Measurements from ENCODE around the gene NYNRIN. TPM values are rescaled to one million over a fixed set of nuclear protein-coding genes. Genes with fewer than 3 reads are reported as not detected.
"Not testable (repeated sequence)": the region's sequence is repeated elsewhere in the genome, so short reads cannot be mapped to it uniquely, and the experiment has no call there.

NYNRIN gene
- total RNA-seq, 8 experiments from 2014 or later = 2.1 to 78.7 (median 6.3) TPM

DNA sequence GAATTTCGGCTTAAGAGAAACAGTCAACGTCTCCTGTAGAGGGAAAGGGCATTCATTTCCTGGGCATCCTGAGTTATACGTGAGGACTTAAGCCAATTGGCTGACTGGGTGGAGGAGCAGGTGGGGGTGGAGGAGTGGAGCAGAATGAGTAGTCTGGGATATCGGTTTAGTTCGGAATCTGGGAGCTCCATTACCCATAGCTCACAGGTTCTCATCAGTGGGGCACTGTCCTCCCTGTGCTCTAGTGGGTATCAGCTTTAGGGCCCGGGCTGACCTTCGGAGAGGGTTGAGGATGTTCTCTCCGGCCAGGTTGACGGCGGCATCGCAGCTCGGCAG, 43.1 kb downstream of the NYNRIN start:
- 0 to 10% (median 0%) methylated on average over 2 to 9 of the region's 12 CpGs; no CpG with 5 or more reads in 3 of the 10 experiments for WGBS, 10 experiments
- peak in 6 of 8 experiments; percentile 8 to 23 (median 16) for ATAC-seq (replicated peaks in 6 of 8)
- Histone ChIP-seq H3K4me3 (peak overlapping the region; percentile 60 to 82 (median 69)), H3K27ac (peak overlapping the region; percentile 97 to 98), H3K4me1 (replicated peaks in 1 of 2) (peaks cover 7 to 11% of the 10 kb centered on the region in 2 donors)
- in situ Hi-C loops (cut with MboI; ENCODE audit: low pct_unique_long_range_greater_than_20kb in 2 of 9, low sequenced_read_pairs in 9 of 9, unreplicated experiment in 9 of 9) = loop anchor here in 4 of 9 experiments (25.0 kb wide), 1 partner anchor 105 kb away; the partner anchor contains the start of genes ADCY4 (in 4 of the 4) and RIPK3 (in 4 of the 4)

DNA sequence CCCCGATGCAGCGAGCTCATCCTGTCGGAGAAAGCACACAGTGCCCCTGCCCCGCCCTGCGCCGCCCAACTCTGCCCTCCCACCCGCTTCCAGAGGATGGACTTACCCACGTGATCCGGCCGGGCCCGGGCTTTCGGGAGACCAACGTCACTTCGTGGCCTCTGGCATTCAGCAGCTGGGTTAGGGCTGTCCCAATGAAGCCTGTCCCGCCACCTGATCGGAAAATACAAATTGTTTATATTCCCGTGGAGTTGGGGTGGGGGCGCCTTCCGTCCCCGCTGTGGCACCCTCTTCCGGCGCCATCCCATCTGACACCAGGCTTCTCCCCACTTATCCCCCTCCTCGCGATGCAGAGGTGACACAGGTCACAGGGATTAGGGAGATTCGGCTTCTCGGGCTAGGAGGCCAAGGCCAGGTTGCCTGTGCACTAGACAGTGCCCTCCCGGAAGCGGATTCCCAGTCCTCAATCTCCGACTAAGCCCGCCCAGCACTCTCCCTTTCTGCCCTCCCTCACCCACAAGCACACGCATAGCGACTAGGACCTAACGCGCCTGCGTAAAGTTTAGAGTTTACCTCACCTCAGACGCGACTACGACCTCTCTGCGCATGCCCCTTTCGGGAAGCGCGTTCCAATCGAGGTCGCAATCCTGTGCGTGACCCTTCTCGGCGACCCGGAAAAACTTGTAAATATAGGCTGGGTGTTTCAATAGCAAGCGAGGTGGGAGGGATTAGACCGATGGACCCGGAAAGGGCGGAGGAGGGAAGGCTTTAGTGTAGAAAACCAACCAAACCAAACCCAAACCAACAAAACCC, 43.6 kb downstream of the NYNRIN start, which contains the start of gene SDR39U1:
SDR39U1 (minus strand) TSS at position 537 of the 813 bp plus-strand sequence; CDS start at position 530, 7 bp downstream.
- H3K4me3 ChIP-seq = peak within 1 kb of the TSS; percentile 60 to 82 (median 69)
- WGBS, 10 experiments = 0 to 7% (median 0%) methylated on average over 1 to 18 of the region's 52 CpGs; no CpG with 5 or more reads in 3 of the 10 experiments
- ATAC-seq (replicated peaks in 6 of 8) = peak; percentile 77 to 93 (median 92)
- H3K27ac ChIP-seq = peak within 1 kb of the TSS; percentile 97 to 98
- H3K4me1 ChIP-seq (replicated peaks in 1 of 2) = peaks cover 7 to 11% of the 10 kb centered on the region in 2 donors
- in situ Hi-C loops (cut with MboI; ENCODE audit: low pct_unique_long_range_greater_than_20kb in 2 of 9, low sequenced_read_pairs in 9 of 9, unreplicated experiment in 9 of 9) = loop anchor here in 4 of 9 experiments (25.0 kb wide), 1 partner anchor 105 kb away; the partner anchor contains the start of genes ADCY4 (in 4 of the 4) and RIPK3 (in 4 of the 4)

DNA sequence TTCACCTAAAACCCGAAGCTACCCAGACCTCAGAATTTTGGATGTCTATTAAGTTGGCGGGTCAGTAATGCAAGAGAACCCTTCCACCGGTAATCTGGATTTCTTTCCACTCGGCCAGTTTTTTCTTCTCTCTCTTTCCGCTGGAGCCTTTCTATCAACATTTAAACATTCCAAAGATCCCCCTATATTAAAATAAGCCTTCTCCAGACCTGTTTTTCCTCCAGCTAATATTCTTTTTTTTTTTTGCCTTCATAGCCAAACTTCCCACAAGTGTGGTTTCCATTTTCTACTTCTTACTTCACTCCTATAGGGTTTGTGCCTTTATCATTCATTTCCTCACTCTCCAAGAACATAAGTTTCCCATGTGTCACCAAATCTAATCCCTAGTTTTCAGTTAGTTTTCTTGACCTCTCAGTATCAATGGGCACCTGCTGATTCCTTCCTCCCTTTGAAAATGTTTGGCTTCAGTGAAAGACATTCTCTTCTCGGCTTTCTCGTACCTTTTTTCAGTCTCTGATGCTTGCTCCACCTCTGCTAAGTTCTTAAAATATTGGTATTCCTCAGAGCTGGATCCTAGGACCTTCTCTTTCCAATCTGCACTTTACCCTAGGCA, 44.4 kb downstream of the NYNRIN start:
- 0 to 45% (median 6%) methylated on average over 1 to 7 of the region's 7 CpGs for WGBS, 10 experiments
- peak overlapping the region; percentile 60 to 82 (median 69) for H3K4me3 ChIP-seq

GRCh38 chr14:24450828-24451227, 52.0 kb downstream of the NYNRIN start:
- H3K27ac ChIP-seq; ATAC-seq (replicated peaks in 6 of 8); H3K4me1 ChIP-seq (replicated peaks in 1 of 2); in situ Hi-C loops (cut with MboI; ENCODE audit: low pct_unique_long_range_greater_than_20kb in 2 of 9, low sequenced_read_pairs in 9 of 9, unreplicated experiment in 9 of 9); H3K4me3 ChIP-seq: not testable (repeated sequence)
- 80 to 83% (median 83%) methylated on average over 1 of the region's 2 CpGs; no CpG with 5 or more reads in 7 of the 10 experiments for WGBS, 10 experiments

More for the DNA sequence above, 44.4 kb downstream of the NYNRIN start:
- in situ Hi-C loops (cut with MboI; ENCODE audit: low pct_unique_long_range_greater_than_20kb in 2 of 9, low sequenced_read_pairs in 9 of 9, unreplicated experiment in 9 of 9) = loop anchor here in 4 of 9 experiments (25.0 kb wide), 1 partner anchor 106 kb away; the partner anchor contains the start of genes ADCY4 (in 4 of the 4) and RIPK3 (in 4 of the 4)
- peak overlapping the region; percentile 68 to 73 for H3K27ac ChIP-seq
- ATAC-seq (replicated peaks in 6 of 8) = no peak
- peaks cover 7 to 11% of the 10 kb centered on the region in 2 donors for H3K4me1 ChIP-seq (replicated peaks in 1 of 2)

DNA sequence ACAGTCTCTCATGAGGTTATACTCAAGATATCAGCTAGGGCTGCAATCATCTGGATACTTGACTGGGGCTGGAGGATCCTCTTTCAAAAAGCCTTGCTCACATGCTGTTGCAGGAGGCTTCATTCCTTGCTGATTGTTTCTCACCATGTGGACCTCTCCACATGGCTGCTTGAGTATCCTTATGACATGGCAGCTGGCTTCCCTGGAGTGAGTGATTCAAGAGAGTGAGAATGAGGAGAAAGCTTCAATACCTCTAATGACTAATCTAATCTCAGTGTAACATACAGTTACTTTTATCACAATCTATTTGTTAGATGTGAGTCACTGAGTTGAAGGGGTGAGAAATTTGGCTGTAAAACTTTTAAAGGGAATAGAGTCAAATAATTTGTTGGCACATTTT, 58.2 kb downstream of the NYNRIN start:
- in situ Hi-C loops (cut with MboI; ENCODE audit: low pct_unique_long_range_greater_than_20kb in 2 of 9, low sequenced_read_pairs in 9 of 9, unreplicated experiment in 9 of 9) = no loop called here
- Histone ChIP-seq H3K4me3 (no peak overlapping the region), H3K27ac (no peak overlapping the region), H3K4me1 (replicated peaks in 1 of 2) (no peaks in the 10 kb centered on the region)
- ATAC-seq (replicated peaks in 6 of 8) = no peak

DNA sequence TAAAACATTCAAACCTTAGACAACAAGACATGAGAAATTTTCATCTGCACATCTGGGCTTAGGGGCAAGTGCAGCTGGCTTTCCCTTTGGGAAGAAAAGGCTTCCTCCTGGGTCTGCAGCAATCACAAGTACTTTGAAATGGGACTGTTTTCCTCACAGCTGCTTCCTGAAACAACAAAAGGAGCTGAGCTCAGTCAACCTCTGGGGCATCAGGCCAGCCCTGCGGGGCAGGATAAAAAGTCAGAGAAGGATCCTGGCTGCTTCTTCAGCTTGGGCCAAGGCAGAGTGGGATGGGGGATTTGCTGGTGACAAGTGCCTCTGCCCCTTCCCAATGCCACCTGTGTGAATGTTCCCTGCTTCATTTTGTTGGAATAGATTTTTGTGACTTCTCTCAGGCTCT, 59.9 kb downstream of the NYNRIN start:
- in situ Hi-C loops (cut with MboI; ENCODE audit: low pct_unique_long_range_greater_than_20kb in 2 of 9, low sequenced_read_pairs in 9 of 9, unreplicated experiment in 9 of 9) = no loop called here
- WGBS, 10 experiments = 57 to 100% (median 67%) methylated on average over 1 of the region's 1 CpG; no CpG with 5 or more reads in 7 of the 10 experiments
- H3K27ac ChIP-seq = no peak overlapping the region
- H3K4me3 ChIP-seq = no peak overlapping the region
- no peak for ATAC-seq (replicated peaks in 6 of 8)
- no peaks in the 10 kb centered on the region for H3K4me1 ChIP-seq (replicated peaks in 1 of 2)

- Histone ChIP-seq H3K4me1 (replicated peaks in 1 of 2) (no peaks in the 10 kb centered on the region), H3K4me3 (no peak overlapping the region), H3K27ac (no peak overlapping the region)
- ATAC-seq (replicated peaks in 6 of 8) = no peak
- in situ Hi-C loops (cut with MboI; ENCODE audit: low pct_unique_long_range_greater_than_20kb in 2 of 9, low sequenced_read_pairs in 9 of 9, unreplicated experiment in 9 of 9) = no loop called here
- WGBS, 10 experiments = 43 to 100% (median 88%) methylated on average over 1 to 3 of the region's 3 CpGs; no CpG with 5 or more reads in 3 of the 10 experiments
Observed at GRCh38 chr14:24459331-24459730, 60.5 kb downstream of the NYNRIN start.

DNA sequence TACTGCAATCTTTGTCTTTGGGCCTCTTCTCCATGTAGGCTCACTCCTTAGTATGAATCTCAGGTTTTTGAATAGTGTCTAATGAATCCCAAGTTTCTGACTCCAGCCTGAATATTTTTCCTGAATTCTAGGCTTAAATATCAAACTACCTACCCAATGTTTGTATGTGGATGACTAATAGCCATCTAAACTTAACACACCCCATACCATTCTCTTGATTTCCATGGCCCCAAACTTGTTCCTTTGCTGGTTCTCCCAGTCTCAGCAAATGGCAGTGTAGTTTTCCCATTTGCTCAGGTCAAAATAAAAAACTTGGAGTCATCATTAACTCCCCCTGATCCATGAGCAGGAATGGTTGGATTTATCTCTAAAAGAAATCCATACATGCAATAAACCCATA, 62.5 kb downstream of the NYNRIN start:
- Histone ChIP-seq H3K4me3 (no peak overlapping the region), H3K27ac (no peak overlapping the region), H3K4me1 (replicated peaks in 1 of 2) (no peaks in the 10 kb centered on the region)
- no peak for ATAC-seq (replicated peaks in 6 of 8)
- in situ Hi-C loops (cut with MboI; ENCODE audit: low pct_unique_long_range_greater_than_20kb in 2 of 9, low sequenced_read_pairs in 9 of 9, unreplicated experiment in 9 of 9) = no loop called here

GRCh38 chr14:24463017-24463883, 64.4 kb downstream of the NYNRIN start:
- ATAC-seq (replicated peaks in 6 of 8) = no peak
- in situ Hi-C loops (cut with MboI; ENCODE audit: low pct_unique_long_range_greater_than_20kb in 2 of 9, low sequenced_read_pairs in 9 of 9, unreplicated experiment in 9 of 9) = no loop called here
- WGBS, 10 experiments = 22 to 94% (median 47%) methylated on average over 2 to 5 of the region's 5 CpGs
- H3K27ac ChIP-seq = no peak overlapping the region
- H3K4me3 ChIP-seq = no peak overlapping the region
- no peaks in the 10 kb centered on the region for H3K4me1 ChIP-seq (replicated peaks in 1 of 2)

DNA sequence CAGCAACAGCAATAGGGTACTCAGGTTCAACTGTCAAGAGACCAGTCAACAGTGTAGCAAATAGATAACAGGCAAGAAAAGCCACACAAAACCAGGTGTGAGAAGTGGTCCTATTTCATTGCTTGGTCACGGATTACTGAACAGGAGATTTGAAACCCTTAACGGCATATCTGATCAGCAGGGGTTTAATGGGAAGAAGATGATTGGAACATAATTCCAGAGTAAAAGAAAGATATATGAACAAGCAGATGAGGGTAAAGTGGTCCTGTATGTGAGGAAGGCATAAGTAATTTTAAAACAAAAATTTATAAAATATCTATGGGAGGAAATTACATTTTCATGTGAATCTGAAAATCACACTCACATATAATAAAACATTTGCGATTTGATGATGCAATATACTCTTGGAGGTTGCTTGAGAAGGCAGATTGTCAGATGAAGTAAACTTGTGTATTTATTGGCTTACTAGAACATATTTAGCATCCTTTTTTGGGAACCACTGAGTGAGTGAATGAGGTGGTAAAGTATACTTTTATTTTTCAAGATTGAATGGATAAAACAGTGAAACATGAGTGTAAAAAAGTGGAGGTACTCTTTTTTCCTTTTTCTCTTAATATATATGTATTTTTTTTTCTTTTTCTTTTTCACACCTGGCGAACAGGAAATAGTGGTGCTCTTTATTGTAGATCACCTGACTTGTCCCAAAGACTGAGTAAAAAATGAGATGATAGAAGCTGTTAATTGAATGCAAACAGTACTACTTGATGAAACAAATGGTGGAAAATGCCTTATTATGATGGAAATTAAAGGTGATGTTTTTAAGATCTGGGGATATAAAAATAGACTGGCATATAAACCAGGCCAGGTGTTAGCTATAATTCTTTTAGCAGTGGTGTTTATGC, 65.3 kb downstream of the NYNRIN start:
- Histone ChIP-seq H3K4me3 (no peak overlapping the region), H3K4me1 (replicated peaks in 1 of 2) (no peaks in the 10 kb centered on the region), H3K27ac (no peak overlapping the region)
- no peak for ATAC-seq (replicated peaks in 6 of 8)
- WGBS, 10 experiments = 0 to 100% (median 60%) methylated on average over 1 to 4 of the region's 4 CpGs
- in situ Hi-C loops (cut with MboI; ENCODE audit: low pct_unique_long_range_greater_than_20kb in 2 of 9, low sequenced_read_pairs in 9 of 9, unreplicated experiment in 9 of 9) = no loop called here

DNA sequence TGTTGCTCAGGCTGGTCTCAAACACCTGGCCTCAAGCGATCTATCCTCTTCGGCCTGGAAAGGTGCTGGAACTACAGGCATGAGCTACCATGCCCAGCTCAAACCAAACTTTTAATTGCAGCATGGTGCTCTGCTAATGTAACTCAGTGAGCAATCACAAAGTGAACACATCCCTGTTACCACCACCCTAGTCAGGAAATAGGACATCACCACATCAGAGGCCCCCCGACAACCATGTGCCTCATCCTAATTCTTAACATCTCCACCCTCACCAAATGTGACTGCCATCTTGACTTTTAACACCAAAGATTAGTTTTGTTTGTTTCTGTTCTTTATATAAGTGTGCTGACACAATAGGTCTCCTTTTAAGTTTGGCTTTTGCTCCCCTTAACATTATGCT, 66.6 kb downstream of the NYNRIN start:
- H3K4me3 ChIP-seq = no peak overlapping the region
- peak in 2 of 8 experiments; percentile 56 to 68 for ATAC-seq (replicated peaks in 6 of 8)
- 0 to 100% (median 90%) methylated on average over 1 to 3 of the region's 3 CpGs; no CpG with 5 or more reads in 2 of the 10 experiments for WGBS, 10 experiments
- no peaks in the 10 kb centered on the region for H3K4me1 ChIP-seq (replicated peaks in 1 of 2)
- H3K27ac ChIP-seq = no peak overlapping the region
- in situ Hi-C loops (cut with MboI; ENCODE audit: low pct_unique_long_range_greater_than_20kb in 2 of 9, low sequenced_read_pairs in 9 of 9, unreplicated experiment in 9 of 9) = no loop called here

GRCh38 chr14:24465805-24466204, 67.0 kb downstream of the NYNRIN start:
- Histone ChIP-seq H3K27ac (no peak overlapping the region), H3K4me1 (replicated peaks in 1 of 2) (no peaks in the 10 kb centered on the region), H3K4me3 (no peak overlapping the region)
- in situ Hi-C loops (cut with MboI; ENCODE audit: low pct_unique_long_range_greater_than_20kb in 2 of 9, low sequenced_read_pairs in 9 of 9, unreplicated experiment in 9 of 9) = no loop called here
- ATAC-seq (replicated peaks in 6 of 8) = peak in 3 of 8 experiments; percentile 81 to 91 (median 83)
- 0 to 100% (median 93%) methylated on average over 1 to 3 of the region's 3 CpGs; no CpG with 5 or more reads in 1 of the 10 experiments for WGBS, 10 experiments

All from motor neuron (in vitro differentiated cells).